HG03354 (cell line): ENCODE results near the gene CRIP3.

Source experiments
- ATAC-seq: cut with Tn5 transposase; IDR thresholded peaks from one replicate; pipeline ENCODE4 v1.9.1; 2021; ENCODE audit warnings: mild to moderate bottlenecking; ENCODE audit not compliant: unreplicated experiment, poor library complexity, severe bottlenecking

CRIP3 gene

GRCh38 chr6:43261198-43261597 lies 47.4 kb downstream of the CRIP3 start:
- no peak for ATAC-seq

GRCh38 chr6:43260791-43261190 lies 47.8 kb downstream of the CRIP3 start:
- ATAC-seq = no peak

GRCh38 chr6:43258807-43259686 lies 49.6 kb downstream of the CRIP3 start:
- no peak for ATAC-seq

- no peak for ATAC-seq
Measured at GRCh38 chr6:43258180-43258579, 50.4 kb downstream of the CRIP3 start.

GRCh38 chr6:43257367-43258145 lies 51.1 kb downstream of the CRIP3 start:
- ATAC-seq = no peak

- no peak for ATAC-seq
Measured at GRCh38 chr6:43256670-43257366, 51.8 kb downstream of the CRIP3 start.
